Measurements from ENCODE around the gene WDTC1.

DNA sequence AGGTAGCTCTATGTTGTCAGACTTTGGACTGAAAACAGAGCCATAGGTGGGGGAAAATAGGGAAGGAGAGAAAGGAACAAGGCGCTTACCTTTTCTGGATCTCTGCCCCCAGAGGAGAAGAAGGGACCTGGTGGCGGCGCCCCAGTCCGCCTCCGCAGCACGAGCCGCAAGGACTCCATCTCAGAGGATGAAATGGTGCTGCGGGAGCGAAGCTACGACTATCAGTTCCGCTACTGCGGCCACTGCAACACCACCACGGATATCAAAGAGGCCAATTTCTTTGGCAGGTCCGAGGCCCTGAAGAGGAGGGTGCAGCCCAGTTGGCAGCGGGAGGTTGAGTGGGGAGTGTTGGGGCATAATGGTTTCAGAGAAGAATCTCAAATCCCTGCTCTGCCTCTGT is 69.1 kb downstream of the WDTC1 start:
- no peak for TF ChIP-seq EZH2phosphoT487 (IDR thresholded peaks at IDR 0.05; ENCODE audit: borderline replicate concordance, low read length)
- TF ChIP-seq, protein P1, sequence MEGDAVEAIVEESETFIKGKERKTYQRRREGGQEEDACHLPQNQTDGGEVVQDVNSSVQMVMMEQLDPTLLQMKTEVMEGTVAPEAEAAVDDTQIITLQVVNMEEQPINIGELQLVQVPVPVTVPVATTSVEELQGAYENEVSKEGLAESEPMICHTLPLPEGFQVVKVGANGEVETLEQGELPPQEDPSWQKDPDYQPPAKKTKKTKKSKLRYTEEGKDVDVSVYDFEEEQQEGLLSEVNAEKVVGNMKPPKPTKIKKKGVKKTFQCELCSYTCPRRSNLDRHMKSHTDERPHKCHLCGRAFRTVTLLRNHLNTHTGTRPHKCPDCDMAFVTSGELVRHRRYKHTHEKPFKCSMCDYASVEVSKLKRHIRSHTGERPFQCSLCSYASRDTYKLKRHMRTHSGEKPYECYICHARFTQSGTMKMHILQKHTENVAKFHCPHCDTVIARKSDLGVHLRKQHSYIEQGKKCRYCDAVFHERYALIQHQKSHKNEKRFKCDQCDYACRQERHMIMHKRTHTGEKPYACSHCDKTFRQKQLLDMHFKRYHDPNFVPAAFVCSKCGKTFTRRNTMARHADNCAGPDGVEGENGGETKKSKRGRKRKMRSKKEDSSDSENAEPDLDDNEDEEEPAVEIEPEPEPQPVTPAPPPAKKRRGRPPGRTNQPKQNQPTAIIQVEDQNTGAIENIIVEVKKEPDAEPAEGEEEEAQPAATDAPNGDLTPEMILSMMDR (conservative IDR thresholded peaks at IDR 0.05; ENCODE audit: low read depth, low read length), result no peak
